Loucy (cell line): ENCODE measurements around the gene POLR2I.

ENCODE experiments used
- H2AFZ ChIP-seq: fragments of 200-600 bp; sonication (generic); 2 replicates; pipeline ENCODE4 v1.6.0; 2016; ENCODE audit warnings: antibody characterized with exemption, mild to moderate bottlenecking, low read length, moderate library complexity
- H3F3A ChIP-seq: fragments of 200-600 bp; 2 replicates; pipeline ENCODE4 v1.6.0; 2016; ENCODE audit warnings: antibody characterized with exemption, low read depth, mild to moderate bottlenecking
- H3K27me3 ChIP-seq: fragments of 200-600 bp; sonication (generic); 2 replicates; pipeline ENCODE4 v1.6.1; 2014; ENCODE audit warnings: low read length, mild to moderate bottlenecking; ENCODE audit not compliant: insufficient read depth, poor library complexity, severe bottlenecking
- H3K36me3 ChIP-seq: fragments of 200-600 bp; sonication (generic); 2 replicates; pipeline ENCODE4 v1.6.1; 2016; ENCODE audit warnings: low read length; ENCODE audit not compliant: insufficient read depth
- H3K4me1 ChIP-seq: fragments of 200-600 bp; sonication (generic); 2 replicates; pipeline ENCODE4 v1.5.1; 2014; ENCODE audit warnings: low read length, mild to moderate bottlenecking; ENCODE audit not compliant: insufficient read depth, poor library complexity, severe bottlenecking
- H3K4me2 ChIP-seq: fragments of 200-600 bp; sonication (generic); 2 replicates; pipeline ENCODE4 v1.6.0; 2014; ENCODE audit warnings: antibody characterized with exemption, low read length, low read depth, mild to moderate bottlenecking; ENCODE audit not compliant: poor library complexity, severe bottlenecking
- H3K4me3 ChIP-seq: fragments of 200-600 bp; sonication (generic); 2 replicates; pipeline ENCODE4 v1.5.1; 2014; ENCODE audit warnings: low read length, mild to moderate bottlenecking, mixed read lengths; ENCODE audit not compliant: poor library complexity, severe bottlenecking
- H3K79me2 ChIP-seq: fragments of 200-600 bp; sonication (generic); 2 replicates; pipeline ENCODE4 v1.6.1; 2014; ENCODE audit warnings: low read length; ENCODE audit not compliant: insufficient read depth
- H3K9ac ChIP-seq: fragments of 200-600 bp; sonication (generic); 2 replicates; pipeline ENCODE4 v1.6.0; 2014; ENCODE audit warnings: mild to moderate bottlenecking, low read depth, low read length, moderate library complexity; ENCODE audit not compliant: poor library complexity, severe bottlenecking
- H3K9me2 ChIP-seq: fragments of 200-600 bp; sonication (generic); replicated peaks from 2 replicates; pipeline ENCODE4 v1.6.1; 2016; ENCODE audit warnings: low read depth, low read length, mixed read lengths
- H3K9me3 ChIP-seq: fragments of 200-600 bp; sonication (generic); 2 replicates; pipeline ENCODE4 v1.6.1; 2014; ENCODE audit warnings: mild to moderate bottlenecking, antibody characterized with exemption, low read length, low read depth; ENCODE audit not compliant: insufficient read depth
- H4K20me1 ChIP-seq: fragments of 200-600 bp; sonication (generic); 2 replicates; pipeline ENCODE4 v1.6.0; 2014; ENCODE audit warnings: antibody characterized with exemption, low read length, mild to moderate bottlenecking; ENCODE audit not compliant: insufficient read depth, poor library complexity, severe bottlenecking
- EZH2phosphoT487 ChIP-seq: fragments of 200-600 bp; IDR thresholded peaks from 2 replicates; pipeline ENCODE4 v1.6.1; 2018; ENCODE audit warnings: antibody characterized with exemption, mild to moderate bottlenecking, moderate library complexity, borderline replicate concordance
- TF ChIP-seq, protein P1 (sequence below): fragments of 200-600 bp; sonication (generic); conservative IDR thresholded peaks from 2 replicates; pipeline ENCODE4 v1.5.1; 2014; ENCODE audit warnings: mild to moderate bottlenecking, antibody characterized with exemption, low read length

The POLR2I gene

DNA sequence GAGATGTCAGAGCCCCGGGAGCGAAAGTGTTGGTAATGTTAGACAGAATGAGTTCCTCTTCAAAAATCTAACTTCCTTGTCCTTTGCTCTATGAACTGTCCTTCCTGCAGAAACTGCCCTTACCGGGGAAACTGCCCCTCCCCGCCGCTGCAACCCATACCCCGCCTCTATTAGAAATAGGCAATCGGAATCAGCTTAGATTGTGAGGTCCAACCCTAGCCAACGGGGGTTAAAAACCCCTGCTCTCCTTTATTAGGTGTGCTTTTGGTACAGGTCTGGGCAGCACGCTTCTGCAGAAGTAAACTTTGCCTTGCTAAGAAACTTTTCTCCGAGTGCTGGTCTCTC is 13.7 kb upstream of the POLR2I start:
- Histone ChIP-seq H3K9me3 (no peaks in the 10 kb centered on the region), H3K9ac (peak overlapping the region; percentile 92), H3K4me1 (peaks cover 7% of the 10 kb centered on the region), H4K20me1 (no peaks in the 10 kb centered on the region), H3K4me2 (peak overlapping the region; percentile 85), H2AFZ (peak overlapping the region; percentile 91), H3K36me3 (peaks cover 8% of the 10 kb centered on the region; the same call in 1 of the 2 replicates), H3K79me2 (no peaks in the 10 kb centered on the region), H3K4me3 (peak overlapping the region; percentile 79), H3F3A (peaks cover 7% of the 10 kb centered on the region; the same call in 1 of the 2 replicates), H3K9me2 (no peaks in the 10 kb centered on the region), H3K27me3 (no peaks in the 10 kb centered on the region)
- TF ChIP-seq EZH2phosphoT487, result no peak
- TF ChIP-seq, protein P1, sequence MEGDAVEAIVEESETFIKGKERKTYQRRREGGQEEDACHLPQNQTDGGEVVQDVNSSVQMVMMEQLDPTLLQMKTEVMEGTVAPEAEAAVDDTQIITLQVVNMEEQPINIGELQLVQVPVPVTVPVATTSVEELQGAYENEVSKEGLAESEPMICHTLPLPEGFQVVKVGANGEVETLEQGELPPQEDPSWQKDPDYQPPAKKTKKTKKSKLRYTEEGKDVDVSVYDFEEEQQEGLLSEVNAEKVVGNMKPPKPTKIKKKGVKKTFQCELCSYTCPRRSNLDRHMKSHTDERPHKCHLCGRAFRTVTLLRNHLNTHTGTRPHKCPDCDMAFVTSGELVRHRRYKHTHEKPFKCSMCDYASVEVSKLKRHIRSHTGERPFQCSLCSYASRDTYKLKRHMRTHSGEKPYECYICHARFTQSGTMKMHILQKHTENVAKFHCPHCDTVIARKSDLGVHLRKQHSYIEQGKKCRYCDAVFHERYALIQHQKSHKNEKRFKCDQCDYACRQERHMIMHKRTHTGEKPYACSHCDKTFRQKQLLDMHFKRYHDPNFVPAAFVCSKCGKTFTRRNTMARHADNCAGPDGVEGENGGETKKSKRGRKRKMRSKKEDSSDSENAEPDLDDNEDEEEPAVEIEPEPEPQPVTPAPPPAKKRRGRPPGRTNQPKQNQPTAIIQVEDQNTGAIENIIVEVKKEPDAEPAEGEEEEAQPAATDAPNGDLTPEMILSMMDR, result no peak

DNA sequence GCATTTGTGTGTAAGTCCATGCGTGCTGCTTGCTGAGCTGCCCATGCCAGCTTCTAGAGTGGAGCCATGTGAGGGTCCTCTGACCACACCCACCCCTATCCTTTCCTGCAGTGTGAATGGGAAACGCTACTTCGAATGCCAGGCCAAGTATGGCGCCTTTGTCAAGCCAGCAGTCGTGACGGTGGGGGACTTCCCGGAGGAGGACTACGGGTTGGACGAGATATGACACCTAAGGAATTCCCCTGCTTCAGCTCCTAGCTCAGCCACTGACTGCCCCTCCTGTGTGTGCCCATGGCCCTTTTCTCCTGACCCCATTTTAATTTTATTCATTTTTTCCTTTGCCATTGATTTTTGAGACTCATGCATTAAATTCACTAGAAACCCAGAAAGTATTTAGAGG is 10.9 kb upstream of the POLR2I start:
- H3K79me2 ChIP-seq, result no peaks in the 10 kb centered on the region
- no peak for TF ChIP-seq EZH2phosphoT487
- TF ChIP-seq, protein P1, result no peak
- peaks cover 7% of the 10 kb centered on the region; the same call in 1 of the 2 replicates for H3F3A ChIP-seq

DNA sequence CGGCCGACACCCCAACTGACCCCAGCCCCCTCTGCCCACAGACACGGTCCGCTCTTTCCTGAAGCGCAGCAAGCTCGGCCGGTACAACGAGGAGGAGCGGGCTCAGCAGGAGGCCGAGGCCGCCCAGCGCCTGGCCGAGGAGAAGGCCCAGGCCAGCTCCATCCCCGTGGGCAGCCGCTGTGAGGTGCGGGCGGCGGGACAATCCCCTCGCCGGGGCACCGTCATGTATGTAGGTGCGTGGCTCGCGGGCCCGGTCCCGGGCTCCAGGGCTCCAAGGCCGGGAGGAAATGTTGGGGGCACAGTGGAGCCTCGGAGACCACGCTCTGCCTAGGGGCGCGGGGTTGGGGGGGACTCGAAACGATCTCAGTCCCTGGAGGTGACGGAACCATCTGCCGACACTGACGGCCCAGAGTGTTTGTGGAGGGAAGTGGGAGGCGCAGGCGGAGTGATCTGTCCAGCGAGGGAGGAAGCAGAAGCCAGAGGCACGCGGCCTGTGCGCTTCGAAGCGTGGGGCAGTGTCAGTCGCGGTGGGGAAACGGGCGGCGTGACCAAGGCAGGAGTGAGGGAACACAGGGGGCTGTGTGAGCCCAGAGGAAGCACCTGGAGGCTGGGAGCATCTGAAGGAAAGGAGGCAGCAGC is 6.9 kb upstream of the POLR2I start:
- Histone ChIP-seq H3K9me3 (no peaks in the 10 kb centered on the region), H3K4me3 (no peak overlapping the region), H3F3A (no peaks in the 10 kb centered on the region), H3K36me3 (peaks cover 8% of the 10 kb centered on the region; the same call in 1 of the 2 replicates), H3K4me1 (peaks cover 6% of the 10 kb centered on the region), H3K27me3 (no peaks in the 10 kb centered on the region), H3K79me2 (peaks cover 11% of the 10 kb centered on the region; the same call in 1 of the 2 replicates), H2AFZ (no peak overlapping the region), H3K9me2 (no peaks in the 10 kb centered on the region), H4K20me1 (no peaks in the 10 kb centered on the region), H3K9ac (no peak overlapping the region), H3K4me2 (no peak overlapping the region)
- TF ChIP-seq, protein P1, result no peak
- no peak for TF ChIP-seq EZH2phosphoT487

More for the DNA sequence above, 10.9 kb upstream of the POLR2I start:
- H3K4me1 ChIP-seq, result peaks cover 7% of the 10 kb centered on the region
- no peaks in the 10 kb centered on the region for H3K27me3 ChIP-seq
- H3K36me3 ChIP-seq, result peaks cover 8% of the 10 kb centered on the region; the same call in 1 of the 2 replicates
- H3K9ac ChIP-seq, result no peak overlapping the region
- no peak overlapping the region for H2AFZ ChIP-seq
- no peaks in the 10 kb centered on the region for H4K20me1 ChIP-seq
- no peaks in the 10 kb centered on the region for H3K9me2 ChIP-seq
- no peaks in the 10 kb centered on the region for H3K9me3 ChIP-seq
- H3K4me2 ChIP-seq, result no peak overlapping the region
- no peak overlapping the region for H3K4me3 ChIP-seq
